ENCODE data around the gene ZNF837. TPM values are rescaled to one million over a fixed set of nuclear protein-coding genes. Genes with fewer than 3 reads are reported as not detected.

ZNF837 gene
- total RNA-seq, 1 experiment from 2014 or later = 4.9 TPM

GRCh38 chr19:58367698-58368454, 13.0 kb downstream of the ZNF837 start:
- ChIA-PET POLR2A (no interaction called here), CTCF (no interaction called here)
- peaks cover 2% of the 10 kb centered on the region; the same call in 1 of the 2 replicates for H3K4me1 Mint-ChIP-seq
- DNase-seq (ENCODE audit: low spot score) = no peak
- ATAC-seq = no peak
- H3K4me3 Mint-ChIP-seq = no peak overlapping the region
- H3K27me3 Mint-ChIP-seq (ENCODE audit: low read depth) = no peaks in the 10 kb centered on the region
- no peaks in the 10 kb centered on the region for H3K9me3 Mint-ChIP-seq
- H3K27ac Mint-ChIP-seq = no peak overlapping the region
- H3K36me3 Mint-ChIP-seq = no peaks in the 10 kb centered on the region
- TF ChIP-seq ATF2 (CRISPR knock-in tag; IDR thresholded peaks at IDR 0.05; ENCODE audit: borderline replicate concordance, low read depth) = no peak
- TF ChIP-seq FOXP1 (CRISPR knock-in tag; IDR thresholded peaks at IDR 0.05; ENCODE audit: borderline replicate concordance) = peak; percentile 53; the same call in 1 of the 2 replicates
- TF ChIP-seq CBFB (CRISPR knock-in tag; IDR thresholded peaks at IDR 0.05; ENCODE audit: low read depth) = no peak
- no peak for TF ChIP-seq IRF1 (CRISPR knock-in tag; IDR thresholded peaks at IDR 0.05)
- no peak for TF ChIP-seq GTF2I (CRISPR knock-in tag; conservative IDR thresholded peaks at IDR 0.05)
- TF ChIP-seq ATF6 (CRISPR knock-in tag; IDR thresholded peaks at IDR 0.05) = no peak
- no peak for TF ChIP-seq PRRX2 (CRISPR knock-in tag; IDR thresholded peaks at IDR 0.05)

GRCh38 chr19:58366585-58367430, 14.0 kb downstream of the ZNF837 start:
- Mint-ChIP-seq H3K4me1 (no peaks in the 10 kb centered on the region), H3K36me3 (no peaks in the 10 kb centered on the region), H3K4me3 (no peak overlapping the region), H3K27ac (no peak overlapping the region; the same call in 1 of the 2 replicates), H3K27me3 (ENCODE audit: low read depth) (no peaks in the 10 kb centered on the region), H3K9me3 (no peaks in the 10 kb centered on the region)
- CTCF ChIA-PET = no interaction called here
- DNase-seq (ENCODE audit: low spot score) = no peak
- POLR2A ChIA-PET = no interaction called here
- ATAC-seq = no peak
- TF ChIP-seq SMAD3 (CRISPR knock-in tag; IDR thresholded peaks at IDR 0.05; ENCODE audit: borderline replicate concordance) (no peak), PRDM15 (CRISPR knock-in tag; IDR thresholded peaks at IDR 0.05) (no peak), ZNF263 (CRISPR knock-in tag; IDR thresholded peaks at IDR 0.05; ENCODE audit: low read depth) (no peak), SMAD4 (CRISPR knock-in tag; IDR thresholded peaks at IDR 0.05) (no peak), ZSCAN18 (CRISPR knock-in tag; IDR thresholded peaks at IDR 0.05) (no peak), GABPB1 (CRISPR knock-in tag; IDR thresholded peaks at IDR 0.05) (no peak), ZNF425 (CRISPR knock-in tag; conservative IDR thresholded peaks at IDR 0.05) (no peak), CBFB (CRISPR knock-in tag; IDR thresholded peaks at IDR 0.05; ENCODE audit: low read depth) (no peak), RORB (CRISPR knock-in tag; IDR thresholded peaks at IDR 0.05) (no peak), IRF2 (CRISPR knock-in tag; IDR thresholded peaks at IDR 0.05; ENCODE audit: borderline replicate concordance, low read depth) (no peak), ZNF416 (CRISPR knock-in tag; IDR thresholded peaks at IDR 0.05) (no peak), NR3C1 (CRISPR knock-in tag; conservative IDR thresholded peaks at IDR 0.05; ENCODE audit: low read depth) (no peak), CTCF (IDR thresholded peaks at IDR 0.05) (no peak)
